Vagina (tissue), 2 donors: ENCODE data around the gene ARID4A. TPM values are rescaled to one million over a fixed set of nuclear protein-coding genes. Genes with fewer than 3 reads are reported as not detected.

ENCODE experiments used
- DNase-seq, 2 donors: peaks; one replicate each; pipeline ENCODE4 v3.0.0-alpha.2; 2017; ENCODE audit errors: extremely low spot score in 2 of 2
- H3K27ac ChIP-seq: fragments of 200-600 bp; sonication (generic); one replicate; pipeline ENCODE4 v1.5.1; 2019
- H3K27me3 ChIP-seq: fragments of 200-600 bp; sonication (generic); one replicate; pipeline ENCODE4 v1.5.1; 2019
- H3K36me3 ChIP-seq, 2 donors: fragments of 200-600 bp; sonication (generic); one replicate each; pipeline ENCODE4 v1.5.1; 2017 to 2019
- H3K4me1 ChIP-seq: fragments of 200-600 bp; sonication (generic); one replicate; pipeline ENCODE4 v1.5.1; 2019
- H3K4me3 ChIP-seq, 2 donors: fragments of 200-600 bp; sonication (generic); 1 replicate in 1 of 2; 2 replicates in 1 of 2; pipeline ENCODE4 v1.5.1; 2016 to 2019
- H3K9me3 ChIP-seq: fragments of 200-600 bp; sonication (generic); one replicate; pipeline ENCODE4 v1.5.1; 2019
- POLR2A ChIP-seq, 2 donors: fragments of 450-650 bp; IDR thresholded peaks; one replicate each; pipeline ENCODE4 v1.6.1; 2017; ENCODE audit warnings: antibody characterized with exemption in 2 of 2, mild to moderate bottlenecking in 2 of 2, moderate library complexity in 2 of 2
- POLR2AphosphoS5 ChIP-seq, 2 donors: sonication (generic); formaldehyde crosslinking; IDR thresholded peaks; one replicate each; pipeline ENCODE4 v1.9.0; 2017; ENCODE audit warnings: antibody characterized with exemption in 2 of 2, mild to moderate bottlenecking in 2 of 2, low read depth in 1 of 2; ENCODE audit not compliant: insufficient read depth in 1 of 2
- intact Hi-C: fragments of 100-400 bp; cut with DNase I; formaldehyde crosslinking; loops from one replicate; pipeline ENCODE4 v1.15.1; 2023
- total RNA-seq: library from RNA; depleted of rRNA; stranded (reverse); fragments of >200 nt; gene quantifications from one replicate; pipeline ENCODE4 v1.2.3, GENCODE V29; 2016
- TF ChIP-seq, protein P1 (sequence below), 3 experiments: fragments of 450-650 bp in 2 of 3; fragments of 200-600 bp in 1 of 3; sonication (generic) in 1 of 3; IDR thresholded peaks; one replicate each; pipeline ENCODE4 v1.5.1; 2017 to 2019; ENCODE audit warnings: antibody characterized with exemption in 3 of 3, mild to moderate bottlenecking in 2 of 3, moderate library complexity in 2 of 3

Gene ARID4A
- total RNA-seq, 1 donor from 2014 or later = 20.6 TPM

- Histone ChIP-seq H3K27me3 (no peaks in the 10 kb centered on the region), H3K27ac (no peak overlapping the region), H3K36me3 (no peaks in the 10 kb centered on the region), H3K4me3 (no peak overlapping the region), H3K4me1 (peaks cover 14% of the 10 kb centered on the region), H3K9me3 (no peaks in the 10 kb centered on the region)
- intact Hi-C loops = loop anchor here (10.0 kb wide), 1 partner anchor 304 kb away; no protein-coding TSS in a partner anchor
- TF ChIP-seq POLR2A (IDR thresholded peaks at IDR 0.05) (no peak), POLR2AphosphoS5 (IDR thresholded peaks at IDR 0.05; ENCODE audit: insufficient read depth in 1 of 2, low read depth in 1 of 2) (no peak)
- TF ChIP-seq, protein P1, sequence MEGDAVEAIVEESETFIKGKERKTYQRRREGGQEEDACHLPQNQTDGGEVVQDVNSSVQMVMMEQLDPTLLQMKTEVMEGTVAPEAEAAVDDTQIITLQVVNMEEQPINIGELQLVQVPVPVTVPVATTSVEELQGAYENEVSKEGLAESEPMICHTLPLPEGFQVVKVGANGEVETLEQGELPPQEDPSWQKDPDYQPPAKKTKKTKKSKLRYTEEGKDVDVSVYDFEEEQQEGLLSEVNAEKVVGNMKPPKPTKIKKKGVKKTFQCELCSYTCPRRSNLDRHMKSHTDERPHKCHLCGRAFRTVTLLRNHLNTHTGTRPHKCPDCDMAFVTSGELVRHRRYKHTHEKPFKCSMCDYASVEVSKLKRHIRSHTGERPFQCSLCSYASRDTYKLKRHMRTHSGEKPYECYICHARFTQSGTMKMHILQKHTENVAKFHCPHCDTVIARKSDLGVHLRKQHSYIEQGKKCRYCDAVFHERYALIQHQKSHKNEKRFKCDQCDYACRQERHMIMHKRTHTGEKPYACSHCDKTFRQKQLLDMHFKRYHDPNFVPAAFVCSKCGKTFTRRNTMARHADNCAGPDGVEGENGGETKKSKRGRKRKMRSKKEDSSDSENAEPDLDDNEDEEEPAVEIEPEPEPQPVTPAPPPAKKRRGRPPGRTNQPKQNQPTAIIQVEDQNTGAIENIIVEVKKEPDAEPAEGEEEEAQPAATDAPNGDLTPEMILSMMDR (IDR thresholded peaks at IDR 0.05) = no peak
- no peak for DNase-seq
These were observed 100.1 kb downstream of the ARID4A start for GRCh38 chr14:58398495-58398894.

GRCh38 chr14:58398895-58399294 lies 100.5 kb downstream of the ARID4A start:
- Histone ChIP-seq H3K9me3 (no peaks in the 10 kb centered on the region), H3K36me3 (no peaks in the 10 kb centered on the region), H3K27me3 (no peaks in the 10 kb centered on the region), H3K4me1 (peaks cover 14% of the 10 kb centered on the region), H3K4me3 (no peak overlapping the region), H3K27ac (no peak overlapping the region)
- no peak for TF ChIP-seq POLR2AphosphoS5 (IDR thresholded peaks at IDR 0.05; ENCODE audit: insufficient read depth in 1 of 2, low read depth in 1 of 2)
- no peak for TF ChIP-seq POLR2A (IDR thresholded peaks at IDR 0.05)
- TF ChIP-seq, protein P1 (IDR thresholded peaks at IDR 0.05) = no peak
- DNase-seq = no peak
- intact Hi-C loops = loop anchor here (10.0 kb wide), 1 partner anchor 304 kb away; no protein-coding TSS in a partner anchor

DNA sequence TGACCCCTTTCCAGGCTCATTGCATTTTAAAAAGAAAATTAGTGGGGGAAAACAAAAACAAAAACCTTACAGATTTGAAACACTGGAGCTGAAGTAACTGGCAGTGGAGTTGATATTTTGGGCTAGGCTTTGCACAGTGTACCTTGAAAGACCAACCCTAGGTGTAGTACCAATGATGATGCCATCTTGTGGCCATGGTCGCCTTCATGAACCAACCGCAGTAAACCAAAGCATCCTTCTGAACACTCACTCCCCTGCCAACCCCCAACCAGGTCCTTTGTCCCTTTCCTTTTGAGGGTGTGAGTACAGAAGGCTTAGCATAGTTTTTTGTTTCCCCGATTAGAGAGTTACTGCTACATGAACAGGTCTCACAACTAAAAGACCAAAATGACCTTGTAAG lies 103.2 kb downstream of the ARID4A start:
- no peak for DNase-seq
- no peaks in the 10 kb centered on the region for H3K27me3 ChIP-seq
- H3K4me1 ChIP-seq = peaks cover 4% of the 10 kb centered on the region
- TF ChIP-seq POLR2A (IDR thresholded peaks at IDR 0.05) = no peak
- H3K4me3 ChIP-seq = no peak overlapping the region
- H3K36me3 ChIP-seq = no peaks in the 10 kb centered on the region
- no peak overlapping the region for H3K27ac ChIP-seq
- no peaks in the 10 kb centered on the region for H3K9me3 ChIP-seq
- intact Hi-C loops = no loop called here

DNA sequence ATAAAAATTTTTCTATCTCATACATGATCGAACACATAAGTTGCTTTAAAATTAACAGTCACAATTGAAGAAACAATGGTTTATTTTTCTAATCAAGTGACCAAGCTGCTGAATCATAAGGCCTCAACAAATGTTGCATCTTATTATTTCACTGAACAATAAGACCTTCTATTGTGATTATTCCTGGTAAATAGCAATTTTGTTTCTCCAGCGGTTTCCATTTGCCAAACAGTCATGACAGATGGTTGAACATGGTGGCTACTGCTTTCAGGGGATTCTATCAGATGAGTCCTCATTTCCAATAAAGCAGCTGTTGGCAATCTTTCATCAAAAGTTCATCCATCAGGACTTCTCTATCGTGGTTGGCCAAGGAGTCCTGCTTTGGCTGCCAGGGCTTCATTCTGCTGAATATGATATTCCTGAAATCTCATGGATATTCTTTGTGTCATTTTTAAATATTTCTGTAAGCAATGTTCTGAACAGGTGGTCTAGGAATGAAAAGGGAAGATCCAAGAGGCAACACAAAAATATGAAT lies 110.4 kb downstream of the ARID4A start:
- H3K9me3 ChIP-seq = no peaks in the 10 kb centered on the region
- no peaks in the 10 kb centered on the region for H3K4me1 ChIP-seq
- peaks cover 0 to 26% of the 10 kb centered on the region in 2 donors for H3K36me3 ChIP-seq
- no peak overlapping the region for H3K27ac ChIP-seq
- H3K27me3 ChIP-seq = no peaks in the 10 kb centered on the region
- DNase-seq = no peak
- TF ChIP-seq POLR2AphosphoS5 (IDR thresholded peaks at IDR 0.05; ENCODE audit: insufficient read depth in 1 of 2, low read depth in 1 of 2) (no peak), POLR2A (IDR thresholded peaks at IDR 0.05) (no peak)
- TF ChIP-seq, protein P1 (IDR thresholded peaks at IDR 0.05) = no peak
- intact Hi-C loops = no loop called here
- no peak overlapping the region for H3K4me3 ChIP-seq

DNA sequence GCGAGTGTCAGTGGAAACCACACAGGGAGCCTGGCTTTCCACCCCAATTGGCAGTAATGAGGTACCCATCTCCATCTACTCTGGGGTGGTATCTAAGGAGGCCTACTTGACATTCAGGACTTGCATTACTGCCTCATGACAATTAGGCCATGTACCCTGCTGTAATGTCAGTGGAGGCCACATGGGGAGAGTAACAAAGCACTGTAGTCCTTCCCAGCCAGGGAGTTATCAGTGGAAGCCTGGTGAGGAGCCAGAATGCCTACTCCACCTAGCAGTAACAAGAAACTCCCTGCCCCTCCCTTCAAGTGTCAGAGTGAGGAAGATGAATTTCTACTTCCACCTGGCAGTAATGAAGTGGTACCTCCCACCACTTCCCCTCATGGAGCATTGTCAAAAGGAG lies 116.5 kb downstream of the ARID4A start:
- H3K4me1 ChIP-seq = no peaks in the 10 kb centered on the region
- no peaks in the 10 kb centered on the region for H3K9me3 ChIP-seq
- peaks cover 0 to 19% of the 10 kb centered on the region in 2 donors for H3K36me3 ChIP-seq
- no peak for DNase-seq
- H3K4me3 ChIP-seq = no peak overlapping the region
- no peak overlapping the region for H3K27ac ChIP-seq
- intact Hi-C loops = no loop called here
- TF ChIP-seq, protein P1 (IDR thresholded peaks at IDR 0.05) = no peak
- TF ChIP-seq POLR2AphosphoS5 (IDR thresholded peaks at IDR 0.05; ENCODE audit: insufficient read depth in 1 of 2, low read depth in 1 of 2) (no peak), POLR2A (IDR thresholded peaks at IDR 0.05) (no peak)
- no peaks in the 10 kb centered on the region for H3K27me3 ChIP-seq
